GM23338 (cell line): Measurements from ENCODE around the gene MSMB. TPM values are rescaled to one million over a fixed set of nuclear protein-coding genes. Genes with fewer than 3 reads are reported as not detected.

Experiments
- ATAC-seq: fragments of 200-7000 bp; cut with Tn5 transposase; 3 replicates; pipeline ENCODE4 v1.9.1; 2020
- DNase-seq: peaks from one replicate; pipeline ENCODE4 v3.0.0-alpha.2; 2015; ENCODE audit warnings: low spot score
- H2AFZ ChIP-seq: fragments of 200-600 bp; sonication (generic); 2 replicates; pipeline ENCODE4 v1.8.0; 2016; ENCODE audit warnings: antibody characterized with exemption, mild to moderate bottlenecking, moderate library complexity
- H3F3A ChIP-seq: fragments of 200-600 bp; sonication (generic); replicated peaks from 2 replicates; pipeline ENCODE4 v1.8.0; 2017; ENCODE audit warnings: antibody characterized with exemption, mixed run types, low read depth
- H3K27ac ChIP-seq: fragments of 200-600 bp; sonication (generic); 2 replicates; pipeline ENCODE4 v1.6.1; 2016; ENCODE audit warnings: low read depth
- H3K27me3 ChIP-seq: fragments of 200-600 bp; sonication (generic); 2 replicates; pipeline ENCODE4 v1.8.0; 2016; ENCODE audit warnings: mild to moderate bottlenecking, mixed run types, moderate library complexity; ENCODE audit not compliant: insufficient read depth
- H3K36me3 ChIP-seq: fragments of 200-600 bp; sonication (generic); 2 replicates; pipeline ENCODE4 v1.8.0; 2016; ENCODE audit warnings: mild to moderate bottlenecking; ENCODE audit not compliant: insufficient read depth
- H3K4me1 ChIP-seq: fragments of 200-600 bp; sonication (generic); 2 replicates; pipeline ENCODE4 v1.8.0; 2016; ENCODE audit warnings: mild to moderate bottlenecking, moderate library complexity; ENCODE audit not compliant: insufficient read depth
- H3K4me2 ChIP-seq: fragments of 200-600 bp; sonication (generic); 2 replicates; pipeline ENCODE4 v1.7.1; 2017; ENCODE audit warnings: mixed run types
- H3K4me3 ChIP-seq: fragments of 200-600 bp; sonication (generic); 2 replicates; pipeline ENCODE4 v1.6.1; 2016; ENCODE audit warnings: mixed run types
- H3K79me2 ChIP-seq: fragments of 200-600 bp; sonication (generic); replicated peaks from 2 replicates; pipeline ENCODE4 v1.8.0; 2017; ENCODE audit warnings: mild to moderate bottlenecking; ENCODE audit not compliant: insufficient read depth
- H3K9me2 ChIP-seq: fragments of 200-600 bp; sonication (generic); 2 replicates; pipeline ENCODE4 v1.8.0; 2017; ENCODE audit not compliant: insufficient read depth
- H4K20me1 ChIP-seq: fragments of 200-600 bp; sonication (generic); replicated peaks from 2 replicates; pipeline ENCODE4 v1.8.0; 2017; ENCODE audit warnings: mild to moderate bottlenecking; ENCODE audit not compliant: insufficient read depth
- H3K27ac Mint-ChIP-seq: 2 replicates; pipeline ENCODE4 v1.8.0; 2020; ENCODE audit warnings: inconsistent platforms, mild to moderate bottlenecking, moderate library complexity, mixed read lengths
- H3K27me3 Mint-ChIP-seq: 3 replicates; pipeline ENCODE4 v1.8.0; 2022; ENCODE audit warnings: low read depth, mild to moderate bottlenecking, moderate library complexity, mixed read lengths, inconsistent platforms; ENCODE audit not compliant: insufficient read depth, poor library complexity
- H3K36me3 Mint-ChIP-seq: 3 replicates; pipeline ENCODE4 v1.8.0; 2021; ENCODE audit warnings: low read depth, mild to moderate bottlenecking, inconsistent platforms, moderate library complexity, mixed read lengths
- H3K4me1 Mint-ChIP-seq: 3 replicates; pipeline ENCODE4 v1.8.0; 2020; ENCODE audit warnings: mild to moderate bottlenecking, inconsistent platforms, mixed read lengths
- H3K4me3 Mint-ChIP-seq: 3 replicates; pipeline ENCODE4 v1.8.0; 2021; ENCODE audit warnings: moderate library complexity, mild to moderate bottlenecking, inconsistent platforms, mixed read lengths
- H3K9me3 Mint-ChIP-seq: 3 replicates; pipeline ENCODE4 v1.8.0; 2020; ENCODE audit warnings: moderate library complexity, mild to moderate bottlenecking, inconsistent platforms, mixed read lengths
- CREB1 ChIP-seq: fragments of 250-450 bp; sonication (Bioruptor Pico); IDR thresholded peaks from 2 replicates; pipeline ENCODE4 v1.5.0; 2020; ENCODE audit warnings: low read depth, mild to moderate bottlenecking, moderate library complexity
- CTCF ChIP-seq, 2 experiments: fragments of 200-600 bp in 1 of 2; sonication (generic) in 1 of 2; conservative IDR thresholded peaks; 2 replicates each; pipeline versions ENCODE4 v1.5.1 to v1.6.1; 2016 to 2017; ENCODE audit warnings: antibody characterized with exemption in 2 of 2, low read depth in 2 of 2, mild to moderate bottlenecking in 2 of 2, moderate library complexity in 1 of 2
- ETS1 ChIP-seq: IDR thresholded peaks from 2 replicates; pipeline ENCODE4 v1.6.1; 2016; ENCODE audit warnings: antibody characterized with exemption
- EZH2 ChIP-seq: fragments of 200-600 bp; sonication (generic); IDR thresholded peaks from one replicate; pipeline ENCODE4 v1.8.0; 2017; ENCODE audit warnings: antibody characterized with exemption, mild to moderate bottlenecking, low read depth; ENCODE audit not compliant: unreplicated experiment
- EZH2phosphoT487 ChIP-seq: fragments of 200-600 bp; sonication (generic); IDR thresholded peaks from one replicate; pipeline ENCODE4 v1.8.1; 2018; ENCODE audit warnings: antibody characterized with exemption; ENCODE audit not compliant: unreplicated experiment
- JUNB ChIP-seq: IDR thresholded peaks from one replicate; pipeline ENCODE4 v1.6.1; 2016; ENCODE audit warnings: antibody characterized with exemption; ENCODE audit not compliant: unreplicated experiment
- NANOG ChIP-seq: IDR thresholded peaks from 2 replicates; pipeline ENCODE4 v1.6.1; 2016; ENCODE audit warnings: antibody characterized with exemption, borderline replicate concordance
- POLR2AphosphoS5 ChIP-seq: IDR thresholded peaks from 2 replicates; pipeline ENCODE4 v1.6.1; 2016; ENCODE audit warnings: antibody characterized with exemption, low read depth
- REST ChIP-seq: IDR thresholded peaks from one replicate; pipeline ENCODE4 v1.6.1; 2018; ENCODE audit warnings: antibody characterized with exemption; ENCODE audit not compliant: unreplicated experiment
- STAT1 ChIP-seq: IDR thresholded peaks from one replicate; pipeline ENCODE4 v1.6.1; 2016; ENCODE audit warnings: antibody characterized with exemption; ENCODE audit not compliant: unreplicated experiment
- ZNF114 ChIP-seq: fragments of 250-450 bp; sonication (Bioruptor Pico); IDR thresholded peaks from 2 replicates; pipeline ENCODE4 v1.5.0; 2020; ENCODE audit warnings: mild to moderate bottlenecking, moderate library complexity
- ZNF331 ChIP-seq: fragments of 250-450 bp; sonication (Bioruptor Pico); IDR thresholded peaks from 2 replicates; pipeline ENCODE4 v1.5.0; 2020; ENCODE audit warnings: low read depth, mild to moderate bottlenecking, moderate library complexity
- ZNF462 ChIP-seq: fragments of 250-450 bp; sonication (Bioruptor Pico); IDR thresholded peaks from 2 replicates; pipeline ENCODE4 v1.5.0; 2020; ENCODE audit warnings: mild to moderate bottlenecking, moderate library complexity
- polyA plus RNA-seq: library from polyadenylated mRNA; unstranded; fragments of >200 nt; fragmentation: Nextera tagmentation; extraction: Ambion mirVana; gene quantifications from 2 replicates; pipeline ENCODE4 v1.2.1, GENCODE V29; 2016
- total RNA-seq: library from RNA; depleted of rRNA; stranded (reverse); fragments of >200 nt; shearing (Covaris generic); gene quantifications from 2 replicates; pipeline ENCODE4 v1.2.3, GENCODE V29; 2014

The MSMB gene
- total and polyA plus RNA-seq, 2 experiments from 2014 or later = not detected

GRCh38 chr10:46017733-46018132 is 28.3 kb downstream of the MSMB start:
- TF ChIP-seq NANOG (no peak), ZNF114 (CRISPR knock-in tag) (no peak), ETS1 (no peak), ZNF462 (no peak), EZH2 (no peak), CREB1 (no peak), POLR2AphosphoS5 (no peak), ZNF331 (CRISPR knock-in tag) (no peak), CTCF (conservative IDR thresholded peaks at IDR 0.05; ENCODE audit: low read depth in 2 of 2) (no peak), STAT1 (no peak), EZH2phosphoT487 (no peak), REST (no peak), JUNB (no peak)
- Histone ChIP-seq H4K20me1 (peaks cover 30% of the 10 kb centered on the region), H3K79me2 (peaks cover 75% of the 10 kb centered on the region), H3K36me3 (peaks cover 1% of the 10 kb centered on the region; the same call in 1 of the 2 replicates), H3K27me3 (no peaks in the 10 kb centered on the region), H3K4me1 (peaks cover 30% of the 10 kb centered on the region), H3K27ac (no peak overlapping the region), H2AFZ (no peak overlapping the region), H3F3A (no peaks in the 10 kb centered on the region), H3K9me2 (no peaks in the 10 kb centered on the region), H3K4me2 (no peak overlapping the region), H3K4me3 (no peak overlapping the region)
- Mint-ChIP-seq H3K9me3 (no peaks in the 10 kb centered on the region; the same call in 2 of the 3 replicates), H3K36me3 (peaks cover 22% of the 10 kb centered on the region; the same call in 2 of the 3 replicates), H3K27ac (no peak overlapping the region), H3K4me1 (peaks cover 26% of the 10 kb centered on the region), H3K27me3 (no peaks in the 10 kb centered on the region), H3K4me3 (no peak overlapping the region)
- ATAC-seq (no peak), DNase-seq (no peak)
